Lung (tissue), 12 donors: Measurements from ENCODE around the gene HDAC4. TPM values are rescaled to one million over a fixed set of nuclear protein-coding genes. Genes with fewer than 3 reads are reported as not detected.

Experiments used
- ATAC-seq: fragments of 200-7000 bp; cut with Tn5 transposase; one replicate; pipeline ENCODE4 v1.9.1; 2020; ENCODE audit warnings: moderate number of reproducible peaks; ENCODE audit not compliant: insufficient read depth, low FRiP score
- DNase-seq, 3 donors: peaks; one replicate each; pipeline ENCODE4 v3.0.0-alpha.2; 2013 to 2017
- H3K27ac ChIP-seq, 2 donors: one replicate each; pipeline ENCODE4 v1.5.1; 2013; ENCODE audit warnings: mild to moderate bottlenecking in 2 of 2, moderate library complexity in 2 of 2, control low read depth in 1 of 2, inconsistent platforms in 1 of 2, low read depth in 1 of 2, low read length in 1 of 2
- H3K27me3 ChIP-seq, 3 donors: one replicate each; pipeline ENCODE4 v1.5.1; 2013; ENCODE audit warnings: low read length in 2 of 3; ENCODE audit not compliant: control insufficient read depth in 3 of 3, insufficient read depth in 3 of 3
- H3K36me3 ChIP-seq, 4 donors: one replicate each; pipeline ENCODE4 v1.5.1; 2013; ENCODE audit warnings: low read length in 4 of 4, mild to moderate bottlenecking in 1 of 4, moderate library complexity in 1 of 4; ENCODE audit not compliant: control insufficient read depth in 4 of 4, insufficient read depth in 4 of 4
- H3K4me1 ChIP-seq, 5 donors: one replicate each; pipeline ENCODE4 v1.5.1; 2013; ENCODE audit warnings: low read length in 5 of 5, mild to moderate bottlenecking in 2 of 5, moderate library complexity in 1 of 5; ENCODE audit not compliant: control insufficient read depth in 5 of 5, insufficient read depth in 5 of 5
- H3K4me3 ChIP-seq: one replicate; pipeline ENCODE4 v1.5.1; 2013; ENCODE audit warnings: mild to moderate bottlenecking, control low read depth, moderate library complexity
- H3K9ac ChIP-seq, 2 donors: one replicate each; pipeline ENCODE4 v1.5.1; 2013; ENCODE audit warnings: low read length in 2 of 2, control low read depth in 1 of 2; ENCODE audit not compliant: insufficient read depth in 1 of 2
- H3K9me3 ChIP-seq, 4 donors: one replicate each; pipeline ENCODE4 v1.5.1; 2013; ENCODE audit warnings: low read length in 3 of 4, mild to moderate bottlenecking in 1 of 4, moderate library complexity in 1 of 4; ENCODE audit not compliant: control insufficient read depth in 4 of 4, insufficient read depth in 3 of 4
- CTCF ChIP-seq: IDR thresholded peaks from 2 replicates; pipeline ENCODE4 v1.5.1; 2012; ENCODE audit warnings: mild to moderate bottlenecking; ENCODE audit errors: control extremely low read depth, extremely low read depth
- WGBS, 2 donors: extraction: QIAGEN DNeasy Blood & Tissue Kit; methylation state at CpG; one replicate each; pipeline ENCODE4 v1.1.7; 2013; 5-methylcytosine and 5-hydroxymethylcytosine counted together
- polyA plus RNA-seq, 2 donors: library from polyadenylated mRNA; stranded (reverse); fragments of 200-250 nt; gene quantifications; one replicate each; pipeline ENCODE4 v1.2.1, GENCODE V29; 2013
- total RNA-seq, 2 donors: library from RNA; depleted of rRNA in 1 of 2; stranded (reverse); fragments of >200 nt in 1 of 2; gene quantifications; one replicate each; pipeline ENCODE4 v1.2.1, GENCODE V29; 2014 to 2021
- donor health status: control.
- donor health status: control.
- donor health status: Bipolar disorder and iron deficiency.
- donor health status: healthy.
- donor health status: DM: yes; HTN: yes; CAD: no.

HDAC4 gene
- total and polyA plus RNA-seq, 4 donors: 6.9 to 47.7 (median 20.7) TPM

GRCh38 chr2:239290618-239291474 is 110.0 kb downstream of the HDAC4 start:
- Histone ChIP-seq H3K9ac (no peak overlapping the region), H3K4me3 (no peak overlapping the region), H3K4me1 (peaks cover 7 to 29% (median 23%) of the 10 kb centered on the region in 5 donors), H3K27me3 (no peaks in the 10 kb centered on the region), H3K36me3 (no peaks in the 10 kb centered on the region), H3K27ac (peak overlapping the region in 1 of 2 donors; percentile 50), H3K9me3 (no peaks in the 10 kb centered on the region)
- no peak for DNase-seq
- ATAC-seq: no peak
- no peak for TF ChIP-seq CTCF
- WGBS, 2 donors: 91 to 93% methylated on average over 39 of the region's 39 CpGs

- Histone ChIP-seq H3K4me3 (no peak overlapping the region), H3K9me3 (no peaks in the 10 kb centered on the region), H3K9ac (no peak overlapping the region), H3K27ac (peak overlapping the region in 1 of 2 donors; percentile 55), H3K36me3 (no peaks in the 10 kb centered on the region), H3K4me1 (peaks cover 15 to 41% (median 29%) of the 10 kb centered on the region in 5 donors), H3K27me3 (no peaks in the 10 kb centered on the region)
- no peak for ATAC-seq
- 76 to 85% methylated on average over 6 of the region's 6 CpGs for WGBS, 2 donors
- no peak for DNase-seq
- no peak for TF ChIP-seq CTCF
Observed at GRCh38 chr2:239289545-239289944, 111.3 kb downstream of the HDAC4 start.

GRCh38 chr2:239288951-239289511 is 111.8 kb downstream of the HDAC4 start:
- H3K27me3 ChIP-seq: no peaks in the 10 kb centered on the region
- H3K4me3 ChIP-seq: no peak overlapping the region
- peaks cover 15 to 43% (median 29%) of the 10 kb centered on the region in 5 donors for H3K4me1 ChIP-seq
- no peak for TF ChIP-seq CTCF
- H3K9ac ChIP-seq: no peak overlapping the region
- H3K36me3 ChIP-seq: no peaks in the 10 kb centered on the region
- no peaks in the 10 kb centered on the region for H3K9me3 ChIP-seq
- H3K27ac ChIP-seq: peak overlapping the region in 1 of 2 donors; percentile 54
- WGBS, 2 donors: 64 to 70% methylated on average over 7 of the region's 7 CpGs
- no peak for ATAC-seq
- no peak for DNase-seq
